ENCODE results near the gene FGF22.
A peak's percentile ranks its signal among the peaks of the same experiment; 100 is the strongest.
"Not testable (repeated sequence)": the region's sequence is repeated elsewhere in the genome, so short reads cannot be mapped to it uniquely, and the experiment has no call there.

Gene FGF22

GRCh38 chr19:607301-608154 is 32.2 kb upstream of the FGF22 start:
- DNase-seq (ENCODE audit: low read depth): no peak

GRCh38 chr19:608155-609003 is 31.3 kb upstream of the FGF22 start:
- no peak for DNase-seq (ENCODE audit: low read depth)

- no peak for DNase-seq (ENCODE audit: low read depth)
Measured at GRCh38 chr19:609004-609346, 30.7 kb upstream of the FGF22 start.

GRCh38 chr19:610071-610800 is 29.4 kb upstream of the FGF22 start:
- DNase-seq (ENCODE audit: low read depth): no peak

GRCh38 chr19:610801-611480 is 28.7 kb upstream of the FGF22 start:
- peak; percentile 83 for DNase-seq (ENCODE audit: low read depth)

- DNase-seq (ENCODE audit: low read depth): peak; percentile 98
Measured at GRCh38 chr19:611481-611868, 28.2 kb upstream of the FGF22 start.

GRCh38 chr19:612941-613340 is 26.7 kb upstream of the FGF22 start:
- no peak for DNase-seq (ENCODE audit: low read depth)

GRCh38 chr19:613732-614567 is 25.7 kb upstream of the FGF22 start:
- no peak for DNase-seq (ENCODE audit: low read depth)

- no peak for DNase-seq (ENCODE audit: low read depth)
Measured at GRCh38 chr19:615619-616018, 24.1 kb upstream of the FGF22 start.

- no peak for DNase-seq (ENCODE audit: low read depth)
Measured at GRCh38 chr19:616062-616700, 23.5 kb upstream of the FGF22 start.

- DNase-seq (ENCODE audit: low read depth): no peak
Measured at GRCh38 chr19:616747-617526, 22.7 kb upstream of the FGF22 start.

- no peak for DNase-seq (ENCODE audit: low read depth)
Measured at GRCh38 chr19:617551-618246, 22.0 kb upstream of the FGF22 start.

- DNase-seq (ENCODE audit: low read depth): no peak
Measured at GRCh38 chr19:618247-618619, 21.4 kb upstream of the FGF22 start.

GRCh38 chr19:618674-619285 is 20.9 kb upstream of the FGF22 start:
- no peak for DNase-seq (ENCODE audit: low read depth)

- no peak for DNase-seq (ENCODE audit: low read depth)
Measured at GRCh38 chr19:619286-620002, 20.2 kb upstream of the FGF22 start.

GRCh38 chr19:620166-620862 is 19.4 kb upstream of the FGF22 start:
- no peak for DNase-seq (ENCODE audit: low read depth)

GRCh38 chr19:621191-621590 is 18.5 kb upstream of the FGF22 start:
- DNase-seq (ENCODE audit: low read depth): not testable (repeated sequence)

All from ELR (cell line).